HG03469 (cell line): ENCODE measurements around the gene HEATR1.
"Not testable (repeated sequence)": the region's sequence is repeated elsewhere in the genome, so short reads cannot be mapped to it uniquely, and the experiment has no call there.

Experiments
- ATAC-seq: cut with Tn5 transposase; IDR thresholded peaks from one replicate; pipeline ENCODE4 v1.9.1; 2021; ENCODE audit warnings: mild to moderate bottlenecking, moderate library complexity, moderate number of reproducible peaks; ENCODE audit not compliant: unreplicated experiment

HEATR1 gene

GRCh38 chr1:236602171-236602570 is 2.1 kb downstream of the HEATR1 start:
- ATAC-seq: no peak

GRCh38 chr1:236590553-236591150 is 13.7 kb downstream of the HEATR1 start:
- no peak for ATAC-seq

- no peak for ATAC-seq
Measured at GRCh38 chr1:236589531-236589930, 14.8 kb downstream of the HEATR1 start.

- ATAC-seq: no peak
Measured at GRCh38 chr1:236581528-236581927, 22.8 kb downstream of the HEATR1 start.

GRCh38 chr1:236580404-236580803 is 23.9 kb downstream of the HEATR1 start:
- not testable (repeated sequence) for ATAC-seq

GRCh38 chr1:236578661-236579060 is 25.7 kb downstream of the HEATR1 start:
- no peak for ATAC-seq

GRCh38 chr1:236577041-236577440 is 27.3 kb downstream of the HEATR1 start:
- not testable (repeated sequence) for ATAC-seq

- no peak for ATAC-seq
Measured at GRCh38 chr1:236576004-236576403, 28.3 kb downstream of the HEATR1 start.

- no peak for ATAC-seq
Measured at GRCh38 chr1:236575523-236575922, 28.8 kb downstream of the HEATR1 start.

- ATAC-seq: no peak
Measured at GRCh38 chr1:236568285-236568894, 35.9 kb downstream of the HEATR1 start.

- no peak for ATAC-seq
Measured at GRCh38 chr1:236565530-236565929, 38.8 kb downstream of the HEATR1 start.

- no peak for ATAC-seq
Measured at GRCh38 chr1:236561976-236562375, 42.3 kb downstream of the HEATR1 start.

- ATAC-seq: no peak
Measured at GRCh38 chr1:236560213-236560771, 44.0 kb downstream of the HEATR1 start.

GRCh38 chr1:236558846-236559245 is 45.5 kb downstream of the HEATR1 start:
- no peak for ATAC-seq

- ATAC-seq: no peak
Measured at GRCh38 chr1:236558081-236558480, 46.2 kb downstream of the HEATR1 start.

GRCh38 chr1:236556606-236557005 is 47.7 kb downstream of the HEATR1 start:
- no peak for ATAC-seq

- no peak for ATAC-seq
Measured at GRCh38 chr1:236553370-236553769, 50.9 kb downstream of the HEATR1 start.

- no peak for ATAC-seq
Measured at GRCh38 chr1:236552901-236553300, 51.4 kb downstream of the HEATR1 start.

- no peak for ATAC-seq
Measured at GRCh38 chr1:236552096-236552495, 52.2 kb downstream of the HEATR1 start.

GRCh38 chr1:236550961-236551851 is 53.1 kb downstream of the HEATR1 start:
- ATAC-seq: no peak

- ATAC-seq: no peak
Measured at GRCh38 chr1:236548452-236548851, 55.9 kb downstream of the HEATR1 start.
